Right atrium auricular region (tissue), 2 donors: ENCODE results near the gene EXOC4. TPM values are rescaled to one million over a fixed set of nuclear protein-coding genes. Genes with fewer than 3 reads are reported as not detected.

Experiments used
- DNase-seq: peaks from one replicate; pipeline ENCODE4 v3.0.0-alpha.2; 2019; ENCODE audit warnings: low spot score
- H3K27ac ChIP-seq, 2 donors: fragments of 200-600 bp; sonication (generic); 1 replicate in 1 of 2; 2 replicates in 1 of 2; pipeline ENCODE4 v1.5.1; 2016 to 2019
- H3K27me3 ChIP-seq, 2 donors: fragments of 200-600 bp; sonication (generic); one replicate each; pipeline versions ENCODE4 v1.5.1 to v1.6.0; 2017 to 2019
- H3K36me3 ChIP-seq: fragments of 200-600 bp; sonication (generic); one replicate; pipeline ENCODE4 v1.5.1; 2016
- H3K4me1 ChIP-seq, 2 donors: fragments of 200-600 bp; sonication (generic); one replicate each; pipeline versions ENCODE4 v1.5.1 to v1.6.0; 2017 to 2019
- H3K4me3 ChIP-seq, 2 donors: fragments of 200-600 bp; sonication (generic); 1 replicate in 1 of 2; 2 replicates in 1 of 2; pipeline ENCODE4 v1.5.1; 2017 to 2019; ENCODE audit warnings: mild to moderate bottlenecking in 1 of 2, moderate library complexity in 1 of 2
- H3K9me3 ChIP-seq, 2 donors: fragments of 200-600 bp; sonication (generic); one replicate each; pipeline ENCODE4 v1.5.1; 2019
- total RNA-seq, 2 donors: library from RNA; depleted of rRNA; stranded (reverse); fragments of >200 nt; gene quantifications; one replicate each; pipeline ENCODE4 v1.1.0, GENCODE V29; 2016
- TF ChIP-seq, protein P1 (sequence below), 2 donors: fragments of 200-600 bp; sonication (generic); IDR thresholded peaks; one replicate each; pipeline ENCODE4 v1.5.1; 2019; ENCODE audit warnings: antibody characterized with exemption in 2 of 2

EXOC4 gene
- total RNA-seq, 2 donors from 2014 or later, result 24.7 to 30.6 TPM

DNA sequence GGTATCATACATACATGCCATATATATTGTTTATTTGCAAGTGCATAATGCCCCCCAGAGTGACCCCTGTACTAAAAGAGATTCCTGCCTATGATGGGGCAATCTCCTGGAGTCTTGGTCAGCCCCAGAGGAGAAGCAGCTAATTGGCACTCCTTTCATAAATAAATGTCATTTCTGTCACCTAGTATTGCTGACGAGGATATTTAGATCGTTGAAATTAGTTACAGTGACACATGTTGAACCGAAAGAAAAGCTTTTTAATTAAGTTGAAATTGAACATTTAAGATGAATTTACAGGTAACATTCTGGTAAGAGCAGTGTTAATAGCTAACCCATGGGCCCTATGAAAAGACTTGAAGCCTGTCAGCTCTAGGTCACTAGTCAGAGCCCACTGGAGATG lies 663.7 kb downstream of the EXOC4 start:
- TF ChIP-seq, protein P1, sequence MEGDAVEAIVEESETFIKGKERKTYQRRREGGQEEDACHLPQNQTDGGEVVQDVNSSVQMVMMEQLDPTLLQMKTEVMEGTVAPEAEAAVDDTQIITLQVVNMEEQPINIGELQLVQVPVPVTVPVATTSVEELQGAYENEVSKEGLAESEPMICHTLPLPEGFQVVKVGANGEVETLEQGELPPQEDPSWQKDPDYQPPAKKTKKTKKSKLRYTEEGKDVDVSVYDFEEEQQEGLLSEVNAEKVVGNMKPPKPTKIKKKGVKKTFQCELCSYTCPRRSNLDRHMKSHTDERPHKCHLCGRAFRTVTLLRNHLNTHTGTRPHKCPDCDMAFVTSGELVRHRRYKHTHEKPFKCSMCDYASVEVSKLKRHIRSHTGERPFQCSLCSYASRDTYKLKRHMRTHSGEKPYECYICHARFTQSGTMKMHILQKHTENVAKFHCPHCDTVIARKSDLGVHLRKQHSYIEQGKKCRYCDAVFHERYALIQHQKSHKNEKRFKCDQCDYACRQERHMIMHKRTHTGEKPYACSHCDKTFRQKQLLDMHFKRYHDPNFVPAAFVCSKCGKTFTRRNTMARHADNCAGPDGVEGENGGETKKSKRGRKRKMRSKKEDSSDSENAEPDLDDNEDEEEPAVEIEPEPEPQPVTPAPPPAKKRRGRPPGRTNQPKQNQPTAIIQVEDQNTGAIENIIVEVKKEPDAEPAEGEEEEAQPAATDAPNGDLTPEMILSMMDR (IDR thresholded peaks at IDR 0.05), result no peak
- no peaks in the 10 kb centered on the region for H3K36me3 ChIP-seq
- H3K4me3 ChIP-seq, result no peak overlapping the region
- H3K9me3 ChIP-seq, result peaks cover 0 to 23% of the 10 kb centered on the region in 2 donors
- H3K27ac ChIP-seq, result no peak overlapping the region
- no peaks in the 10 kb centered on the region for H3K4me1 ChIP-seq
- no peaks in the 10 kb centered on the region for H3K27me3 ChIP-seq
- no peak for DNase-seq

DNA sequence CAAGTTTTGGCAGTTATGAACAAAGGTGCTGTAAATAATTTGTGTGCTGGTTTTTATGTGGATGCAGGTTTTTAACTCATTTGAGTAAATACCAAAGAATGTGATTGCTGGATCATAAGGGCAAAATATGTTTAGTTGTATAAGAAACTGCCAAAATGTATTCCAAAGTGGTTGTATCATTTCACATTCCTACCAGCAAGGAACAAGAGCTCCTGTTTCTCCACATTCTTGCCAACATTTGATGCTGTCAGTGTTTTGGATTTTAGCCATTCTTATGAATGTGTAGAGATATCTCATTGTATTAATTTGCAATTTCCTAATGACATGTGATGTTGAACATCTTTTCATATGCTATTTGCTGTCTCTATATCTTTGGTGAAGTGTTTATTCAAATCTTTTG lies 666.9 kb downstream of the EXOC4 start:
- Histone ChIP-seq H3K27me3 (no peaks in the 10 kb centered on the region), H3K4me1 (no peaks in the 10 kb centered on the region), H3K4me3 (no peak overlapping the region), H3K9me3 (peaks cover 0 to 32% of the 10 kb centered on the region in 2 donors), H3K27ac (no peak overlapping the region), H3K36me3 (no peaks in the 10 kb centered on the region)
- no peak for DNase-seq
- TF ChIP-seq, protein P1 (IDR thresholded peaks at IDR 0.05), result no peak

DNA sequence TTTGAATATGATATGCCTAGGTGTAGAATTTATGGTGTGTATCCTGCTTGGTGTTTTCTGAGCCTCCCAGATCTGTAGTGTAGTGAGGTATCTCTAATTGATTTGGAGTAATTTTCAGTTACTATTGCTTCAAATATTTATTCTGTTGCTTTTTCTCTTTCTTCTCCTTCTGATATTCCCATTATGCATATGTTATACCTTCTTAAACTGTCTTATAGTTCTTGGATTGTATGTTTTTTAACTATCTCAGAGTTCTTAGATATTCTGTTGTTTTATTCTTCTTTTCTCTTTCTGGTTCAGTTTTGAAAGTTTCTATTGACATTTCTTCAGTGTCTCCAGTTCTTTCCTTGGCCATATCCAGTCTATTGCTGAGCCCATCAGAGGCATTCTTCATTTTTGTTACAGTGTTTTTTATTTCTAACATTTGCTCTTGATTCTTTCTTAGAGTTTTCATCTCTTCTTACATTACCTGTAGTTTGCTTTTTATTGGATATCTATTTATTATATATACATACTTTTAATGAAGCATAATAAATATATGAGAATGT lies 668.8 kb downstream of the EXOC4 start:
- no peak for DNase-seq
- H3K4me1 ChIP-seq, result no peaks in the 10 kb centered on the region
- H3K4me3 ChIP-seq, result no peak overlapping the region
- no peaks in the 10 kb centered on the region for H3K27me3 ChIP-seq
- H3K36me3 ChIP-seq, result no peaks in the 10 kb centered on the region
- peaks cover 0 to 32% of the 10 kb centered on the region in 2 donors for H3K9me3 ChIP-seq
- TF ChIP-seq, protein P1 (IDR thresholded peaks at IDR 0.05), result no peak
- H3K27ac ChIP-seq, result no peak overlapping the region

DNA sequence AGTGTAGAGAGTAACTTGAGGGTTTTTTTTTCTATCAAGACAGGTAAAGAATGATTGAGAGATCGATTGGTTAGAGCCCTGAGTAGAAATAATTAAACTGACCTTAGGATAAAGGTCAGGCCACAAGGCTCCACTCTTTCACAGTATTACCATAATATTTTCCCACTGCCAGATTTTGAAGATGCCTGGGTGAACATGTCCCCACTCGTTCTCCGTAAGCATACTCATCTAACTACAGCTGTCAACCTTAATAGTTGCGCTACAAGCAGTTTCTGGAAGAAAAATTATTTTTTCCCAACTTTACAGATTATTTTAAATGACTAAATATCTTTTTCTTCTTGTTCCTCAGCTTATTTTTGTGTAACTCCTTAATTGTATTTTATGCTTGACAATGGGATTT lies 671.1 kb downstream of the EXOC4 start:
- no peaks in the 10 kb centered on the region for H3K27me3 ChIP-seq
- no peak for DNase-seq
- H3K27ac ChIP-seq, result no peak overlapping the region
- no peaks in the 10 kb centered on the region for H3K4me1 ChIP-seq
- H3K4me3 ChIP-seq, result no peak overlapping the region
- H3K36me3 ChIP-seq, result no peaks in the 10 kb centered on the region
- TF ChIP-seq, protein P1 (IDR thresholded peaks at IDR 0.05), result no peak
- peaks cover 0 to 32% of the 10 kb centered on the region in 2 donors for H3K9me3 ChIP-seq

DNA sequence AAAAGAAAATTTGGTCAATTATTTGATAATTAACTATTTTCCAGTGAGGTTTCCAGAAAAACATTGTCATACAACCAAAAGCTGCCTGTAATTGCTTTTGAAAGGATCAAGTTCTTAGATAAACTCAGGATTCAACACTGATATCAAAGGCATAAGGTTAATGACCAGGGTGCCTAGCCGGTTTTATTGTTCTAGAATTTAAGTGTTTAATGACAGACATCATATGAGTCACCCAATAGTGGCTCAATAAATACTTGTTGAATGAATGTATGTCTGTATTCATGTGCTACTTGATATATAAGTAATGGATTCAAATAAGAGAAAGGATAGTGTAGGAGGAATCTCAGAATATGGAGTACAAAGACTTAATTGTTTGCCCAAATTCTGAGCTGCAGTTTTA lies 678.2 kb downstream of the EXOC4 start:
- TF ChIP-seq, protein P1 (IDR thresholded peaks at IDR 0.05), result no peak
- no peaks in the 10 kb centered on the region for H3K36me3 ChIP-seq
- H3K27me3 ChIP-seq, result no peaks in the 10 kb centered on the region
- no peak overlapping the region for H3K4me3 ChIP-seq
- no peak overlapping the region for H3K27ac ChIP-seq
- no peak for DNase-seq
- H3K9me3 ChIP-seq, result no peaks in the 10 kb centered on the region
- H3K4me1 ChIP-seq, result no peaks in the 10 kb centered on the region

DNA sequence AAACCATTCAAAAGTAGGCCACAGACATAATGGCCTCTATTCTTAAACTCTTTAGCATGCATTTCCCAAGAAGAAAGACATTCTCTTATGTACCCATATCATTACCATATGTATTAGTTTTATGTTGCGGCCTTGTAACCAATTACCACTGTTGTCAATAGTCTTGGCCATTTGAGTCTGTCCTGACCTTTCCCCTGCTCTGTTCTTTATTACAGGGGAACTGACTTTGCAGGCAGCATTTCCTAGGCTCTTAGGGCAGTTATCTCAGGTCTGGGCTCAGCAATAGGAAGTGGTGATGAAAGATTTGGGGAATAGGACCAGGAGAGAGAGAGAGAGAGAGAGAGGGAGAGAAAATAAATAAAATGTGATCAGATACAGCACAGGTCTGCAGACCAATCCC lies 679.7 kb downstream of the EXOC4 start:
- DNase-seq, result no peak
- Histone ChIP-seq H3K4me1 (no peaks in the 10 kb centered on the region), H3K27me3 (no peaks in the 10 kb centered on the region)

More for the DNA sequence above, 679.7 kb downstream of the EXOC4 start:
- Histone ChIP-seq H3K4me3 (no peak overlapping the region), H3K27ac (no peak overlapping the region), H3K9me3 (no peaks in the 10 kb centered on the region), H3K36me3 (no peaks in the 10 kb centered on the region)
- TF ChIP-seq, protein P1 (IDR thresholded peaks at IDR 0.05), result no peak
